H9 (cell line): ENCODE data around the gene PELI3. TPM values are rescaled to one million over a fixed set of nuclear protein-coding genes. Genes with fewer than 3 reads are reported as not detected.

Source experiments
- DNase-seq: peaks from one replicate; pipeline ENCODE4 v3.0.0-alpha.2; 2017
- H2AFZ ChIP-seq: one replicate; pipeline ENCODE4 v1.6.1; 2013; ENCODE audit warnings: mild to moderate bottlenecking, low read length, control low read depth, moderate library complexity
- H2AK5ac ChIP-seq: 2 replicates; pipeline ENCODE4 v1.6.1; 2013; ENCODE audit warnings: low read length, control low read depth, mixed read lengths; ENCODE audit not compliant: insufficient read length
- H2BK120ac ChIP-seq: one replicate; pipeline ENCODE4 v1.6.1; 2013; ENCODE audit warnings: low read depth, mild to moderate bottlenecking, low read length, control low read depth, inconsistent platforms; ENCODE audit not compliant: poor library complexity, severe bottlenecking
- H2BK12ac ChIP-seq: 2 replicates; pipeline ENCODE4 v1.6.1; 2013; ENCODE audit warnings: low read length, control low read depth, mixed read lengths, low read depth; ENCODE audit not compliant: insufficient read length
- H2BK15ac ChIP-seq: 2 replicates; pipeline ENCODE4 v1.6.1; 2013; ENCODE audit warnings: low read depth, low read length, control low read depth
- H2BK20ac ChIP-seq: one replicate; pipeline ENCODE4 v1.6.1; 2013; ENCODE audit warnings: low read depth, mild to moderate bottlenecking, low read length, control low read depth, inconsistent platforms; ENCODE audit not compliant: poor library complexity, severe bottlenecking
- H2BK5ac ChIP-seq: 2 replicates; pipeline ENCODE4 v1.6.1; 2013; ENCODE audit warnings: low read length, control low read depth, mixed read lengths; ENCODE audit not compliant: insufficient read length
- H3K14ac ChIP-seq: 2 replicates; pipeline ENCODE4 v1.6.1; 2013; ENCODE audit warnings: low read length, control low read depth; ENCODE audit not compliant: insufficient read depth
- H3K18ac ChIP-seq: 2 replicates; pipeline ENCODE4 v1.6.1; 2013; ENCODE audit warnings: low read depth, mild to moderate bottlenecking, mixed read lengths, low read length, control low read depth; ENCODE audit not compliant: insufficient read length
- H3K23ac ChIP-seq: 2 replicates; pipeline ENCODE4 v1.6.1; 2013; ENCODE audit warnings: low read length, control low read depth, mixed read lengths, low read depth; ENCODE audit not compliant: insufficient read length
- H3K23me2 ChIP-seq: 2 replicates; pipeline ENCODE4 v1.6.1; 2013; ENCODE audit warnings: low read depth, mild to moderate bottlenecking, mixed read lengths, low read length, control low read depth; ENCODE audit not compliant: insufficient read length, poor library complexity, severe bottlenecking
- H3K27ac ChIP-seq: 2 replicates; pipeline ENCODE4 v1.5.1; 2013; ENCODE audit warnings: low read length, control low read depth, mixed read lengths, low read depth; ENCODE audit not compliant: insufficient read length
- H3K27me3 ChIP-seq: 2 replicates; pipeline ENCODE4 v1.6.1; 2013; ENCODE audit warnings: low read length, control low read depth, inconsistent platforms; ENCODE audit not compliant: insufficient read depth
- H3K4ac ChIP-seq: 2 replicates; pipeline ENCODE4 v1.6.1; 2013; ENCODE audit warnings: low read depth, mild to moderate bottlenecking, control low read depth, inconsistent platforms, low read length, moderate library complexity
- H3K4me1 ChIP-seq: 2 replicates; pipeline ENCODE4 v1.6.1; 2013; ENCODE audit warnings: low read length, control low read depth, inconsistent platforms; ENCODE audit not compliant: insufficient read depth
- H3K4me2 ChIP-seq: 2 replicates; pipeline ENCODE4 v1.6.1; 2013; ENCODE audit warnings: low read length, control low read depth, mixed read lengths; ENCODE audit not compliant: insufficient read length, insufficient read depth
- H3K56ac ChIP-seq: 2 replicates; pipeline ENCODE4 v1.6.1; 2013; ENCODE audit warnings: low read depth, mild to moderate bottlenecking, mixed read lengths, low read length, control low read depth; ENCODE audit not compliant: insufficient read length
- H3K79me1 ChIP-seq: 2 replicates; pipeline ENCODE4 v1.6.1; 2013; ENCODE audit warnings: low read depth, mild to moderate bottlenecking, moderate library complexity, low read length, control low read depth, inconsistent platforms; ENCODE audit not compliant: insufficient read depth, poor library complexity, severe bottlenecking
- H3K79me2 ChIP-seq: 2 replicates; pipeline ENCODE4 v1.6.1; 2013; ENCODE audit warnings: low read length, control low read depth, inconsistent platforms; ENCODE audit not compliant: insufficient read depth
- H3K9ac ChIP-seq: 2 replicates; pipeline ENCODE4 v1.6.1; 2013; ENCODE audit warnings: low read length, control low read depth, mixed read lengths; ENCODE audit not compliant: insufficient read length; ENCODE audit errors: extremely low read depth
- H3K9me3 ChIP-seq: one replicate; pipeline ENCODE4 v1.6.1; 2013; ENCODE audit warnings: low read depth, low read length, inconsistent platforms; ENCODE audit not compliant: control insufficient read depth
- H3T11ph ChIP-seq: one replicate; pipeline ENCODE4 v1.6.1; 2013; ENCODE audit warnings: mild to moderate bottlenecking, low read length, control low read depth, inconsistent platforms
- H4K20me1 ChIP-seq: one replicate; pipeline ENCODE4 v1.6.1; 2013; ENCODE audit not compliant: control insufficient read depth, insufficient read length, insufficient read depth
- H4K5ac ChIP-seq: 2 replicates; pipeline ENCODE4 v1.6.1; 2013; ENCODE audit warnings: low read depth, mild to moderate bottlenecking, mixed read lengths, low read length, control low read depth; ENCODE audit not compliant: insufficient read length
- H4K8ac ChIP-seq: replicated peaks from 2 replicates; pipeline ENCODE4 v1.6.1; 2013; ENCODE audit warnings: low read length, control low read depth, mixed read lengths, low read depth; ENCODE audit not compliant: insufficient read length
- H4K91ac ChIP-seq: 2 replicates; pipeline ENCODE4 v1.6.1; 2013; ENCODE audit warnings: low read depth, mild to moderate bottlenecking, moderate library complexity, mixed read lengths, low read length, control low read depth; ENCODE audit not compliant: insufficient read length
- H3K27ac Mint-ChIP-seq, 3 experiments: 2 replicates in 2 of 3; 3 replicates in 1 of 3; pipeline ENCODE4 v1.8.0; 2020 to 2021; ENCODE audit warnings: mixed read lengths in 3 of 3, mild to moderate bottlenecking in 1 of 3, moderate library complexity in 1 of 3
- H3K27me3 Mint-ChIP-seq: 2 replicates; pipeline ENCODE4 v1.8.0; 2021; ENCODE audit warnings: low read depth, mild to moderate bottlenecking, moderate library complexity, mixed read lengths
- H3K36me3 Mint-ChIP-seq, 3 experiments: 2 replicates in 2 of 3; 3 replicates in 1 of 3; pipeline ENCODE4 v1.8.0; 2020 to 2021; ENCODE audit warnings: low read depth in 3 of 3, mixed read lengths in 3 of 3; ENCODE audit not compliant: insufficient read depth in 1 of 3
- H3K4me1 Mint-ChIP-seq, 2 experiments: 2 replicates each; pipeline ENCODE4 v1.8.0; 2020; ENCODE audit warnings: mixed read lengths in 2 of 2
- H3K4me3 Mint-ChIP-seq, 2 experiments: 2 replicates in 1 of 2; 3 replicates in 1 of 2; pipeline ENCODE4 v1.8.0; 2020 to 2021; ENCODE audit warnings: mild to moderate bottlenecking in 2 of 2, mixed read lengths in 2 of 2, moderate library complexity in 1 of 2
- H3K9me3 Mint-ChIP-seq, 2 experiments: 2 replicates in 1 of 2; 3 replicates in 1 of 2; pipeline ENCODE4 v1.8.0; 2020; ENCODE audit warnings: mild to moderate bottlenecking in 2 of 2, mixed read lengths in 2 of 2, moderate library complexity in 1 of 2
- WGBS: extraction: QIAGEN DNeasy Blood & Tissue Kit; methylation state at CpG from one replicate; pipeline ENCODE4 v1.1.7; 2013; ENCODE audit warnings: missing lambda C conversion rate, low lambda C conversion rate, mixed read lengths; ENCODE audit not compliant: insufficient read length; ENCODE audit errors: extremely low coverage; 5-methylcytosine and 5-hydroxymethylcytosine counted together
- total RNA-seq: library from RNA; stranded (reverse); gene quantifications from 2 replicates; pipeline ENCODE4 v1.2.1, GENCODE V29; 2021
- TF ChIP-seq, protein P1 (sequence below): fragments of 200-600 bp; sonication (generic); conservative IDR thresholded peaks from 3 replicates; pipeline ENCODE4 v1.8.0; 2021; ENCODE audit warnings: antibody characterized with exemption, mild to moderate bottlenecking

Gene PELI3
- total RNA-seq, 1 experiment from 2014 or later, result 10.3 TPM

GRCh38 chr11:66426314-66426713 is 40.4 kb upstream of the PELI3 start:
- no peak overlapping the region for H3K23ac ChIP-seq
- H3K79me2 ChIP-seq, result no peaks in the 10 kb centered on the region
- Mint-ChIP-seq H3K27ac (no peak overlapping the region), H3K36me3 (peaks cover 4 to 7% (median 6%) of the 10 kb centered on the region in 3 experiments; a peak in 5 of 7 replicates), H3K4me1 (peaks cover under 1 to 3% of the 10 kb centered on the region in 2 experiments; a peak in 2 of 4 replicates), H3K9me3 (no peaks in the 10 kb centered on the region), H3K4me3 (no peak overlapping the region), H3K27me3 (peaks cover 9% of the 10 kb centered on the region)
- no peak overlapping the region for H2BK15ac ChIP-seq
- H2BK5ac ChIP-seq, result no peak overlapping the region
- H3K4me2 ChIP-seq, result no peak overlapping the region
- H2AFZ ChIP-seq, result no peak overlapping the region
- no CpG with 5 or more reads among the region's 23 CpGs for WGBS
- no peak overlapping the region for H3K56ac ChIP-seq
- H4K91ac ChIP-seq, result no peak overlapping the region
- no peaks in the 10 kb centered on the region for H3K9me3 ChIP-seq
- no peaks in the 10 kb centered on the region for H3K79me1 ChIP-seq
- DNase-seq, result no peak
- H4K5ac ChIP-seq, result no peak overlapping the region
- TF ChIP-seq, protein P1, sequence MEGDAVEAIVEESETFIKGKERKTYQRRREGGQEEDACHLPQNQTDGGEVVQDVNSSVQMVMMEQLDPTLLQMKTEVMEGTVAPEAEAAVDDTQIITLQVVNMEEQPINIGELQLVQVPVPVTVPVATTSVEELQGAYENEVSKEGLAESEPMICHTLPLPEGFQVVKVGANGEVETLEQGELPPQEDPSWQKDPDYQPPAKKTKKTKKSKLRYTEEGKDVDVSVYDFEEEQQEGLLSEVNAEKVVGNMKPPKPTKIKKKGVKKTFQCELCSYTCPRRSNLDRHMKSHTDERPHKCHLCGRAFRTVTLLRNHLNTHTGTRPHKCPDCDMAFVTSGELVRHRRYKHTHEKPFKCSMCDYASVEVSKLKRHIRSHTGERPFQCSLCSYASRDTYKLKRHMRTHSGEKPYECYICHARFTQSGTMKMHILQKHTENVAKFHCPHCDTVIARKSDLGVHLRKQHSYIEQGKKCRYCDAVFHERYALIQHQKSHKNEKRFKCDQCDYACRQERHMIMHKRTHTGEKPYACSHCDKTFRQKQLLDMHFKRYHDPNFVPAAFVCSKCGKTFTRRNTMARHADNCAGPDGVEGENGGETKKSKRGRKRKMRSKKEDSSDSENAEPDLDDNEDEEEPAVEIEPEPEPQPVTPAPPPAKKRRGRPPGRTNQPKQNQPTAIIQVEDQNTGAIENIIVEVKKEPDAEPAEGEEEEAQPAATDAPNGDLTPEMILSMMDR, result no peak
- H3K4ac ChIP-seq, result no peak overlapping the region
- H2AK5ac ChIP-seq, result no peak overlapping the region
- H3K9ac ChIP-seq, result no peak overlapping the region
- H3K27me3 ChIP-seq, result 0 out of 2 replicates have a peak, but pooled peaks cover 1% of the 10 kb centered on the region
- H3K23me2 ChIP-seq, result peaks cover 4% of the 10 kb centered on the region
- H3K4me1 ChIP-seq, result no peaks in the 10 kb centered on the region
- H3K27ac ChIP-seq, result no peak overlapping the region
- no peak overlapping the region for H3T11ph ChIP-seq
- H4K8ac ChIP-seq, result no peak overlapping the region
- H2BK120ac ChIP-seq, result no peak overlapping the region
- H3K18ac ChIP-seq, result no peak overlapping the region
- no peak overlapping the region for H2BK12ac ChIP-seq
- H2BK20ac ChIP-seq, result no peak overlapping the region
- H3K14ac ChIP-seq, result no peak overlapping the region
- H4K20me1 ChIP-seq, result no peaks in the 10 kb centered on the region
